Stimulated activated naive CD8-positive, alpha-beta T cell treated with anti-CD3 and anti-CD28 coated beads, Interleukin-15, Interleukin-2, amounts not matched to agents 100 ng/mL and 50 ng/mL, for 24 hours (primary cell): ENCODE measurements around the gene GPC1.

Source experiments
- H3K27ac Mint-ChIP-seq: one replicate; pipeline ENCODE4 v1.8.0; 2021; ENCODE audit warnings: mild to moderate bottlenecking, mixed read lengths
- H3K27me3 Mint-ChIP-seq: one replicate; pipeline ENCODE4 v1.8.0; 2021; ENCODE audit warnings: mixed read lengths
- H3K36me3 Mint-ChIP-seq: one replicate; pipeline ENCODE4 v1.8.0; 2021; ENCODE audit warnings: low read depth, mixed read lengths
- H3K4me1 Mint-ChIP-seq: one replicate; pipeline ENCODE4 v1.8.0; 2021; ENCODE audit warnings: low read depth, mixed read lengths
- H3K4me3 Mint-ChIP-seq: one replicate; pipeline ENCODE4 v1.8.0; 2021; ENCODE audit warnings: mild to moderate bottlenecking, mixed read lengths
- H3K9me3 Mint-ChIP-seq: one replicate; pipeline ENCODE4 v1.8.0; 2021; ENCODE audit warnings: mixed read lengths

GPC1 gene

GRCh38 chr2:240448387-240449274 is 13.2 kb downstream of the GPC1 start:
- Mint-ChIP-seq H3K4me1 (no peaks in the 10 kb centered on the region), H3K36me3 (no peaks in the 10 kb centered on the region), H3K27ac (no peak overlapping the region), H3K27me3 (peaks cover 30% of the 10 kb centered on the region), H3K9me3 (no peaks in the 10 kb centered on the region), H3K4me3 (no peak overlapping the region)

GRCh38 chr2:240449764-240450531 is 14.5 kb downstream of the GPC1 start:
- H3K4me3 Mint-ChIP-seq, result no peak overlapping the region
- H3K27ac Mint-ChIP-seq, result no peak overlapping the region
- H3K4me1 Mint-ChIP-seq, result no peaks in the 10 kb centered on the region
- H3K9me3 Mint-ChIP-seq, result no peaks in the 10 kb centered on the region
- H3K36me3 Mint-ChIP-seq, result no peaks in the 10 kb centered on the region
- peaks cover 41% of the 10 kb centered on the region for H3K27me3 Mint-ChIP-seq

GRCh38 chr2:240450532-240451107 is 15.2 kb downstream of the GPC1 start:
- Mint-ChIP-seq H3K9me3 (no peaks in the 10 kb centered on the region), H3K27me3 (peaks cover 43% of the 10 kb centered on the region), H3K4me3 (no peak overlapping the region), H3K4me1 (no peaks in the 10 kb centered on the region), H3K27ac (no peak overlapping the region), H3K36me3 (no peaks in the 10 kb centered on the region)

- Mint-ChIP-seq H3K27ac (no peak overlapping the region), H3K9me3 (no peaks in the 10 kb centered on the region), H3K4me1 (no peaks in the 10 kb centered on the region), H3K27me3 (peaks cover 43% of the 10 kb centered on the region), H3K36me3 (no peaks in the 10 kb centered on the region), H3K4me3 (no peak overlapping the region)
Measured at GRCh38 chr2:240451108-240451611, 15.7 kb downstream of the GPC1 start.

GRCh38 chr2:240451791-240452461 is 16.5 kb downstream of the GPC1 start:
- Mint-ChIP-seq H3K36me3 (no peaks in the 10 kb centered on the region), H3K9me3 (no peaks in the 10 kb centered on the region), H3K4me3 (peak overlapping the region; percentile 39), H3K27me3 (peaks cover 44% of the 10 kb centered on the region), H3K27ac (no peak overlapping the region), H3K4me1 (no peaks in the 10 kb centered on the region)

GRCh38 chr2:240452462-240453256 is 17.2 kb downstream of the GPC1 start:
- no peaks in the 10 kb centered on the region for H3K4me1 Mint-ChIP-seq
- H3K4me3 Mint-ChIP-seq, result no peak overlapping the region
- H3K27ac Mint-ChIP-seq, result no peak overlapping the region
- no peaks in the 10 kb centered on the region for H3K9me3 Mint-ChIP-seq
- H3K36me3 Mint-ChIP-seq, result no peaks in the 10 kb centered on the region
- H3K27me3 Mint-ChIP-seq, result peaks cover 47% of the 10 kb centered on the region

- peak overlapping the region; percentile 54 for H3K4me3 Mint-ChIP-seq
- no peak overlapping the region for H3K27ac Mint-ChIP-seq
- H3K36me3 Mint-ChIP-seq, result no peaks in the 10 kb centered on the region
- H3K9me3 Mint-ChIP-seq, result no peaks in the 10 kb centered on the region
- no peaks in the 10 kb centered on the region for H3K4me1 Mint-ChIP-seq
- peaks cover 47% of the 10 kb centered on the region for H3K27me3 Mint-ChIP-seq
Measured at GRCh38 chr2:240453461-240454105, 18.1 kb downstream of the GPC1 start.

GRCh38 chr2:240454106-240454901 is 18.8 kb downstream of the GPC1 start:
- Mint-ChIP-seq H3K27me3 (peaks cover 44% of the 10 kb centered on the region), H3K4me3 (peak overlapping the region; percentile 54), H3K36me3 (no peaks in the 10 kb centered on the region), H3K9me3 (no peaks in the 10 kb centered on the region), H3K27ac (no peak overlapping the region), H3K4me1 (no peaks in the 10 kb centered on the region)

GRCh38 chr2:240455272-240455646 is 19.8 kb downstream of the GPC1 start:
- Mint-ChIP-seq H3K9me3 (no peaks in the 10 kb centered on the region), H3K4me3 (no peak overlapping the region), H3K36me3 (no peaks in the 10 kb centered on the region), H3K4me1 (no peaks in the 10 kb centered on the region), H3K27me3 (peaks cover 35% of the 10 kb centered on the region), H3K27ac (no peak overlapping the region)

- Mint-ChIP-seq H3K9me3 (no peaks in the 10 kb centered on the region), H3K36me3 (no peaks in the 10 kb centered on the region), H3K27me3 (peaks cover 30% of the 10 kb centered on the region), H3K4me3 (no peak overlapping the region), H3K4me1 (no peaks in the 10 kb centered on the region), H3K27ac (no peak overlapping the region)
Measured at GRCh38 chr2:240455647-240456446, 20.4 kb downstream of the GPC1 start.

GRCh38 chr2:240456447-240457222 is 21.2 kb downstream of the GPC1 start:
- no peaks in the 10 kb centered on the region for H3K4me1 Mint-ChIP-seq
- no peaks in the 10 kb centered on the region for H3K9me3 Mint-ChIP-seq
- no peak overlapping the region for H3K4me3 Mint-ChIP-seq

More at GRCh38 chr2:240456447-240457222, 21.2 kb downstream of the GPC1 start:
- Mint-ChIP-seq H3K36me3 (no peaks in the 10 kb centered on the region), H3K27ac (no peak overlapping the region), H3K27me3 (peaks cover 23% of the 10 kb centered on the region)
